Measurements from ENCODE around the gene PRKCSH. TPM values are rescaled to one million over a fixed set of nuclear protein-coding genes. Genes with fewer than 3 reads are reported as not detected.
"Not testable (repeated sequence)": the region's sequence is repeated elsewhere in the genome, so short reads cannot be mapped to it uniquely, and the experiment has no call there.

PRKCSH gene
- total RNA-seq, 4 donors from 2014 or later, result 31.6 to 54.2 (median 50.6) TPM

DNA sequence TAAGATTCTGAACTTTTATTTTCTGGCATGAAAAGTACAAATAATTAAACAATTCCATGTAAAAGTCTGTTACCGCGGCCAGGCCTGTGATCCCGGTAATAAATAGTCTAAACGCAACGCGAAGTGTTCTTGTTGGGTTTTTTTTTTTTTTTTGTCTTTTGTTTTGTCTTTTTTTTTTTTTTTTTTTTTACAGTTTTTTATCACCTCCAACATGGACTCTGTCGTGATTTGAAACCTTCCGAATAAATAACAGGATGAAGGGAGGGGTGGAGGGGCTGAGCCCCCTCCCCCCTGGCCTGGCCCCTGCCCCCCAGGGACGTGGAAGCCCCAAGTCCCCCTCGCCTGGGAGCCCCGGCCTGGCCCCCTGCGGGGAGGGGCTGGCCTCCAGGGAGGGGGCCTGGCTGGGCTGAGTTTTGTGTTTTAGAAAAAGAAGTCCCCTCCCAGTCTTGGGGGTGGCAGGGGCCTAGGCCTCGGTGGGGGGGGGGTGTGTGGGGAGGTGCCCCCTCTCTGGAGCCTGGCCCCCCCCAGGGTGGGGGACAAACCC lies 16.0 kb downstream of the PRKCSH start:
- Histone ChIP-seq H3K4me3 (no peak overlapping the region), H3K36me3 (peaks cover 0 to 32% of the 10 kb centered on the region in 2 donors), H3K27me3 (peaks cover 14 to 21% (median 19%) of the 10 kb centered on the region in 3 donors), H3K27ac (no peak overlapping the region), H3K4me1 (no peaks in the 10 kb centered on the region), H3K9me3 (no peaks in the 10 kb centered on the region)
- no peak for DNase-seq
- TF ChIP-seq CTCF (IDR thresholded peaks at IDR 0.05 in 4 of 5, conservative IDR thresholded peaks at IDR 0.05 in 1 of 5) (no peak), POLR2A (IDR thresholded peaks at IDR 0.05) (no peak)
- no peak for ATAC-seq
- in situ Hi-C loops (cut with MboI; ENCODE audit: low sequenced_read_pairs in 4 of 4) (no loop called here), intact Hi-C loops (cut with DNase I; ENCODE audit: low total_unique reads) (no loop called here)

- intact Hi-C loops (cut with DNase I; ENCODE audit: low total_unique reads), result no loop called here
- peaks cover 14 to 21% (median 19%) of the 10 kb centered on the region in 3 donors for H3K27me3 ChIP-seq
- no peak for ATAC-seq
- no peak overlapping the region for H3K27ac ChIP-seq
- no peak for TF ChIP-seq CTCF (IDR thresholded peaks at IDR 0.05 in 4 of 5, conservative IDR thresholded peaks at IDR 0.05 in 1 of 5)
- TF ChIP-seq POLR2A (IDR thresholded peaks at IDR 0.05), result no peak
- in situ Hi-C loops (cut with MboI; ENCODE audit: low sequenced_read_pairs in 4 of 4), result no loop called here
- no peaks in the 10 kb centered on the region for H3K4me1 ChIP-seq
- H3K9me3 ChIP-seq, result no peaks in the 10 kb centered on the region
- H3K36me3 ChIP-seq, result peaks cover 0 to 28% of the 10 kb centered on the region in 2 donors
- no peak overlapping the region for H3K4me3 ChIP-seq
- DNase-seq, result no peak
These were observed 16.6 kb downstream of the PRKCSH start for GRCh38 chr19:11451871-11452619.

GRCh38 chr19:11452620-11453310 lies 17.3 kb downstream of the PRKCSH start:
- DNase-seq (no peak), ATAC-seq (no peak)
- TF ChIP-seq CTCF (IDR thresholded peaks at IDR 0.05 in 4 of 5, conservative IDR thresholded peaks at IDR 0.05 in 1 of 5), result no peak
- Histone ChIP-seq H3K4me1 (no peaks in the 10 kb centered on the region), H3K4me3 (no peak overlapping the region), H3K9me3 (no peaks in the 10 kb centered on the region), H3K27ac (no peak overlapping the region), H3K27me3 (peaks cover 14 to 24% (median 19%) of the 10 kb centered on the region in 3 donors), H3K36me3 (peaks cover 0 to 21% of the 10 kb centered on the region in 2 donors)
- in situ Hi-C loops (cut with MboI; ENCODE audit: low sequenced_read_pairs in 4 of 4), result no loop called here
- intact Hi-C loops (cut with DNase I; ENCODE audit: low total_unique reads), result no loop called here

- TF ChIP-seq CTCF (IDR thresholded peaks at IDR 0.05 in 4 of 5, conservative IDR thresholded peaks at IDR 0.05 in 1 of 5) (no peak), POLR2A (IDR thresholded peaks at IDR 0.05) (no peak)
- Histone ChIP-seq H3K36me3 (peaks cover 0 to 11% of the 10 kb centered on the region in 2 donors), H3K27me3 (peaks cover 19 to 24% (median 20%) of the 10 kb centered on the region in 3 donors), H3K4me1 (no peaks in the 10 kb centered on the region), H3K9me3 (no peaks in the 10 kb centered on the region), H3K4me3 (no peak overlapping the region), H3K27ac (no peak overlapping the region)
- DNase-seq (no peak), ATAC-seq (no peak)
- in situ Hi-C loops (cut with MboI; ENCODE audit: low sequenced_read_pairs in 4 of 4), result no loop called here
- intact Hi-C loops (cut with DNase I; ENCODE audit: low total_unique reads), result no loop called here
These were observed 18.3 kb downstream of the PRKCSH start for GRCh38 chr19:11453468-11454341.

GRCh38 chr19:11455233-11455554 lies 19.8 kb downstream of the PRKCSH start:
- H3K9me3 ChIP-seq; ATAC-seq; intact Hi-C loops (cut with DNase I; ENCODE audit: low total_unique reads); H3K27ac ChIP-seq; in situ Hi-C loops (cut with MboI; ENCODE audit: low sequenced_read_pairs in 4 of 4); H3K4me1 ChIP-seq; H3K36me3 ChIP-seq; H3K4me3 ChIP-seq; DNase-seq: not testable (repeated sequence)
- H3K27me3 ChIP-seq, result peaks cover 22 to 25% (median 24%) of the 10 kb centered on the region in 3 donors

All from gastrocnemius medialis (tissue), 4 donors.